ENCODE results near the gene PER3.

- TF ChIP-seq SPI1 (IDR thresholded peaks at IDR 0.05; ENCODE audit: low read depth, low read length) (no peak), POLR2AphosphoS5 (IDR thresholded peaks at IDR 0.05; ENCODE audit: low read depth, low read length) (no peak), POLR2A (IDR thresholded peaks at IDR 0.05; ENCODE audit: low read depth, low read length) (no peak), TAF1 (IDR thresholded peaks at IDR 0.05; ENCODE audit: low read depth, low read length) (no peak)
Observed at GRCh38 chr1:7784492-7785071, 491 bp downstream of the PER3 start.

Measured in GM12891 (cell line).